Renal cortical epithelial cell (primary cell): ENCODE measurements around the gene ADAMTS16. TPM values are rescaled to one million over a fixed set of nuclear protein-coding genes. Genes with fewer than 3 reads are reported as not detected.
A peak's percentile ranks its signal among the peaks of the same experiment; 100 is the strongest.

Experiments used
- DNase-seq: peaks from one replicate; pipeline ENCODE4 v3.0.0-alpha.2; 2011; ENCODE audit warnings: low read depth
- total RNA-seq: library from RNA; depleted of rRNA; stranded (reverse); fragments of >200 nt; gene quantifications from 2 replicates; pipeline ENCODE4 v1.2.3, GENCODE V29; 2014

The ADAMTS16 gene
- total RNA-seq, 1 donor from 2014 or later = 1.3 TPM

DNA sequence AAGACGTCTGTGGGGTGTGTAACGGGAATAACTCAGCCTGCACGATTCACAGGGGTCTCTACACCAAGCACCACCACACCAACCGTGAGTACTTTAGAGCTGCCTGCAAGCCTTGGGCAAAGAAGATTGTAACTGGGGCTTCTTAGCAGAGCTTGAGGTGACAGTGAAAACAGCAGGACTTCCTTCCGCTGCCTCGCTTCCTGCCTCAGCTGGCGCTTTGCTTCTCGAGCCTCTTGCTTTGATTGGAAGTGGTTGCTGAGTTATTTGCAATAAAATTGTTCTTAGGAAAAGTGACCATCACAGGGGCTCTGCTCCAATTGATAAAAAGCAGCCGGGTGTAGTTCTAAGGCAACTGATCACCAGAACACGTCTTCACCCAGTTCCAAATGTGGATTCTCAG lies 99.1 kb downstream of the ADAMTS16 start:
- no peak for DNase-seq

DNA sequence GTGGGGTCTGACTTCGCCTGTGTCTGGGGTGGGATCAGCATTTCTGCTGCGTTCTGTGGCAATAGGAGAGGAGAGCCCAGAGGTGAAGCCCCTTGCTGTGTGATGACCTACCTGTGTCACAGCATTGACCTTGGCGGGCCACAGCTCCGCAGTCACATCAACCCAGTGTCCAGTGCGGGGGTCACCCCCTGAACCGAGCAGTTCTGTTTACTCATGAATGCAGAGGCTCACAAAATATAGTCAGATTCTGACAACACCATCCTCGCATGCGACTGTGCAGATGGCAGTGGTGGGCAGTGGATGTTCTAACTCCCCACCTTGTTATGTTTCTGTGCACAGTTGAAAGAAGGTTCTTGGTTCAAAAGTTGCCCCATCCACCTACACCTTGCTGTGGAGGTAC lies 100.1 kb downstream of the ADAMTS16 start:
- no peak for DNase-seq

GRCh38 chr5:5242056-5242455 lies 101.9 kb downstream of the ADAMTS16 start:
- DNase-seq = no peak

GRCh38 chr5:5246736-5247135 lies 106.6 kb downstream of the ADAMTS16 start:
- no peak for DNase-seq

DNA sequence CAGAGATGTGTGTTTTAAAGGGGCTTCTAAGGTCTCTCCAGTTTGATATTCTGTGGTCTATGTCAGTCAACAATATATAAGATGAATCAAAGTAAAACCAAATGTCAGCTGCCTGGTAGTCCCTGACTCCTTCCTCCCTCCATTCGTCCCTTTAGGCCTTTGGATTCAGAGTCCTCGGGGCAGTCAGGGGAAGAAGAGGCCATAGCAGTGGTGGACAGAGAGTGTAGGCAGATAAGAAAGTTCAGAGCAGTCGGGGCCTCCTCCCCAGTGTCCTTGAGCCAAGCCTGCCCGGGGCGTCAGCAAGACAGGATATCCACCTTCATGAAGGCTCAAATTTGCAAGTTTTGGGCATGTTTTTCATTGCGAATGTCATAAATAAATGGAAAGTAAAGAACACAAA lies 110.6 kb downstream of the ADAMTS16 start:
- DNase-seq = no peak

DNA sequence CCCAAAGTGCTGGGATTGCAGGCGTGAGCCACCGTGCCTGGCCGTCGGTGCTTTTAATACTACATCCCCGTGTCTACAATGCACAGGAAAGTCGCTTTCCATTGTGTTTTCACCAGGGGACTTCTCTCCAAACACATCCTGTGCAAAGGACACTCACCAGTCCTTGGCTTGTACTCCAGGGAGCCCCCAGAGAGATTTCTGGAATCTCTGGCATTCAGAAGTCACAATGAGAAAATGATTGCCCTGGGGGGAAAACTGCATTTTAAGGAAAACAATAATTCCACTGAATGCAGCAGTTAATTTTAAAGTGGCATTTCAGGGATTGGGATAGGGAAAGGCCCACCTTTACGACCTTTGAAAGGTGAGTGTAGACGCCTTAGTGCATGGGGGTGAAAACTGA lies 112.0 kb downstream of the ADAMTS16 start:
- DNase-seq = no peak

DNA sequence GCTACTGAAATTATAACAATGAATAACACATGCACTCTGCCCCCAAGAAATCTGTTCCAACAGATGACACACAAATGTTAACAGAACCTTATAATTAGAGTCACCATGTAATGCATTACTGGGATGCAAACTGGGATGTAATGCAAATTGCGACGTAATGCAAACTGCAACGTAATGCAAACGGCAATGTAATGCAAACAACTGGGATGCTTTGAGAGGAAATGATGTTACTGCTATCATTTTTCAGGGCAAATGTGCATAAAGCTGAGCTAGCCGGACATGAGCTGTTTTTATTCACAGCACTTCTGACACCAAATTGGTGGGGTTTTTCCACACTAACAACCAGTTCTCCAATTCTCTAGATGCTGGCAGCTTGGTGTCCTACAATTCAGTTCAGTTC lies 117.2 kb downstream of the ADAMTS16 start:
- no peak for DNase-seq

DNA sequence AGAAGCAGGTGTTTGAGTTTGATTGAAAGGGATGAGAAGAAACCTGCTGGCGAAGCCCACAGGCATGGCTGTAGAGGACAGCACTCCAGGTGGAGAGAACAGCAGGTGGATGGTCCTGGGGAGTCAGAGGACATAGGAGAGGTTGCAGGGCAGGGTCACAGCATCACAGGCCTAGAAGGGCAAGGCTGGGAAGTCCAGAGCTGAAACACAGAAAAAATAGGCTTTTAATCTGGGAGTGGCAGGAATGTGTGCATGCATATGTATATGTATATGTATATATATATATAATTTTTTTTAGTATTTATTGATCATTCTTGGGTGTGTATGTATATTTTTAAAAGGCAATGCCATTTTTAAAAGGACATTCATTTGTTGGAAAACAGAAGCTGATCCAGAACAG lies 118.4 kb downstream of the ADAMTS16 start:
- no peak for DNase-seq

- DNase-seq = no peak
These were observed 124.6 kb downstream of the ADAMTS16 start for GRCh38 chr5:5264727-5265126.

GRCh38 chr5:5266297-5266696 lies 126.2 kb downstream of the ADAMTS16 start:
- no peak for DNase-seq

- no peak for DNase-seq
These were observed 130.0 kb downstream of the ADAMTS16 start for GRCh38 chr5:5270161-5270560.

DNA sequence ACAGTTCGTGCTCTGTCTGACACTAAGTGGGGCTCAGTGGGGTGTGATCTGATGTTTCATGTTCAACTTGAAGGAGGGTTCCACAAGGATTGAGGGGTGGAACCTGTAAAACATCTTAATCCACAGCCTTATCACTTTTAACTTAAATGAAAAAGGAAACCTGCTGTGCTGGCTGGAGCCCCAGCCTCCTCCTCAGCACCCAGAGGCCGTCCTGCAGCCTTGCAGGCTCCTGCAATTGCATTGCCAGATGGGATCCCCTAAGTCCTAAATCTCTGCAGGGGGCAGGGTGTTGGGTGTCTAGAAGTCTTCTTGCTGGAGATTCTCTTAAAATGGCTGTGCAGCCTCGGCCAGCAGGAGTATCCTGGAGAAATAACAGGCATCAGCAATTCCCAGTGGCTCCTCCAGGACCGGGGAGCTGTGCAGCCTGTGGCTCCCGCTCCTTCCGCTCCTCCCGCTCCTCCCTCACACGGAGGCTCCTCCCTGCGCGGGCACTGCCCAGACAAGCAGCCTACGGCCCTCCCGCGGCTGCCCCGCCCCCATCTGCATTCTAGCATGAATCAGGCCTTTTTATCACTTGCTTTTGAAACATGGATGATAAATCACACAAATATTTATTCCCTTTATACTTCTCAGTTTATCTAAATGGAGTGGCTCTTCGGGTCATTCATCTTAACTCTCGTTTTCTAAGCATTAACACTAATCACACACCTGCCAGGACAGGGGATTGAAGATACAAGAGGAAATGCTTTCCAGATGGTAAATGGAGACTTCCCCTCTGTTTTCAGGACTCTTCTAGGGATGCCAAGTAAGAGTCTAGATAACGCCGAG lies 131.0 kb downstream of the ADAMTS16 start:
- peak; percentile 67 for DNase-seq

- peak; percentile 30 for DNase-seq
These were observed 131.7 kb downstream of the ADAMTS16 start for GRCh38 chr5:5271786-5272321.

- DNase-seq = no peak
These were observed 133.3 kb downstream of the ADAMTS16 start for GRCh38 chr5:5273398-5273797.

GRCh38 chr5:5273976-5274375 lies 133.8 kb downstream of the ADAMTS16 start:
- DNase-seq = no peak

GRCh38 chr5:5275211-5275610 lies 135.1 kb downstream of the ADAMTS16 start:
- DNase-seq = no peak

GRCh38 chr5:5276430-5276829 lies 136.3 kb downstream of the ADAMTS16 start:
- no peak for DNase-seq

GRCh38 chr5:5276951-5277517 lies 136.9 kb downstream of the ADAMTS16 start:
- no peak for DNase-seq

DNA sequence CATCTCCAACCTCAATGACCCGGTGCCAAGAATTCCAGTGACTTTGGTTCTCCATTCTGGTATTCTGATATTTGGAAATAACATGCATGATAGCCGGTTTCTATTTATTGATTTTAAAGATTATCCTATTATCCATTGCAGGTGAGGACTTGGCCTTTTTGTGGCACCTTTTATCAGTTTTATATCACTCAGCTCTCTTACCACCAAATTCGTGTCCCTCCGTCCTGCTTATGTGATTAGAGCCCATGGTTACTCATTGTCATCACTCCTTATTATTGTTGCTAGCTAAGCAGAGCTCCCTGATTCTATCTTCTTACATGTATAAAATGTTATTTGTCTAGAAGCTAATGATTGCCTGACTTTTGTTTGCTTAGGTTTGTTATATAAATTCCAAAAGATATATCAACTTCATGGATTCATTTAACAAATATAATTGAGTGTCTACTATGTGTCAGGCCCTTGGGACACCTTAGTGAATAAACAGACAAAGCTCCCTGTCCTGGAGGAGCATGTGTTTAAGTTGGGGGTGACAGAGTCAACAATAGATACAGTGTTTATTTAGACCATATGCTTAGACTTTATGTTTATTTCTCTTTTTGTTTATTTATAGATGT lies 138.2 kb downstream of the ADAMTS16 start:
- peak; percentile 5 for DNase-seq

DNA sequence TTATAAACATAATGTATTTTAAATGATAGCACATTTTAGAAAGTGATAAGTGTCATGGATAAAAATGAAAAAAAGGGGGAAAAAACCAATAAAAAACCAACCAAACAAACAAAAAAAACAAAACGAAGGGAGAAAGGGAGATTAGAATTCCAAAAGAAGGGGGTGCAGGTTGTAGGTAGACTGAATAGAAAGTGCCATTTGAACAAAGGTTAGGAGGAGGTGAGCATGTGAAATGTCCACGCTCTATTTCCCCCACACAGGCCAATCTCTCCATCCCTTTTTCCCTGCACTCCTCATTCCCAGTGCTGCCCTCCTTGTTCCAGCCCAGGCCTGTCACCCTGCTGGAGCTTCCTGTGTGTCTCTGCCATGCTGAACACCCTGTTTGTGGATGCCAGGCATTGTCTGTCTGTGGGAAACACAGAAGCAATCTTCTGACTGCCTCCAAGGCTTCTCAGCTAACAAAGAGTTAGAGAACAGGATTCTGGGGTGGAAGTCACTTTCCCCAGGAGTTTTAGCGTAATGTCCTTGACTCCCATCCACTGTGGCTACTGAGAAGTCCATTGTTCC lies 138.8 kb downstream of the ADAMTS16 start:
- no peak for DNase-seq

DNA sequence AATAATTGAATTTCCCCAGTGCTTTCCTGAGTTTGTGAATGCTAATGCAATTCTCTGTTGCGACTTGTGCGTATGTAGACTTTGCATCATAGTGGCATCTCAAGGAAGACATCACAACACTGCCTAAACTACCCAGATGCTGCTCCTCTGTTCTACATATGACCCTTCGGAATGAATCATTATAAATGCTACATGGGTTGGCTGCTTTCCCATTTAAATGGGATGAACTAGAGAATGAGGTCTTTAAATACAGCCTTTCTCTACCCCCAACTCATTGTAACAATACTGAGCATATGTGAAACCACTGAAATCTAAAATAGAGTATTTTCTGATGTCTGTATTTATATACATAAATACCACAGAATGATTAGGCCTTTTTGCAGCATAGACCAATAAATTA lies 145.8 kb downstream of the ADAMTS16 start:
- DNase-seq = no peak

DNA sequence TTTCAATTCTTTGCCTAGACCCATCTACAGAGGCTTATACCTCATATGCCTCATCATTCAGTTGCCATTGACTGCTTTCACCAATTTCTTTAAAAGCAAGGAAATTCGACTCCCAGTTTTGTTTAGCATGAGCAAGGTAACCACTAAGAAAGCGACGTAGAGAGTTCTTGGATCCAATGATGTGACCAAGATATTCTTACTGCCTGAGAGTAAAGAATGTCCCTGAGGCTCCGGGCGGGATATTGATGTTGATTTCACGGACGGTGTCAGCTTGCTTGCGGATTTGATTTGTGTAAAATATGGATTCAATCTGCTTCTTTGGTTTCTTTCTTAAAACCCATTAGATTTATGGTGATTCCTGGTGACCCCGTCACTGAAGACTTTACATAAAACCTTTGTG lies 147.3 kb downstream of the ADAMTS16 start:
- DNase-seq = no peak

DNA sequence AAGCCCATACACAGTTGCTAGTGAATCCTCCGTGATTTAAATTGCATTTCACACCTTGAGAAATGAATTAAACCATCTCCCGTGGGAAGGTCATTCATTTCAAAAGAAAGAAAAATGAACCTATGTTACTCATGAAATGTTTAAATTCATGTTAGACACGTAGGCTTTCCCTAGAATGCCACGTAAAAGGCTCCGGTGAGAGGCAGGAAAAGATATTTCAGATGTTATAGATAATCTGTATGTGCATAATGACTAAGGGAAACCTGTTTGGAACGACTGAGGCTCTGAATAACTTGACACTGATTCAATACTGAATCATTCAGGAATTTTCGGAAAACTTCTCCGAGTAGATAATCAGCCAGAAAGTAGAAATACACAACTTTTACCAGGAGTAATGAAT lies 148.1 kb downstream of the ADAMTS16 start:
- peak; percentile 13 for DNase-seq
